ENCODE results near the gene ASXL1. TPM values are rescaled to one million over a fixed set of nuclear protein-coding genes. Genes with fewer than 3 reads are reported as not detected.

Gene ASXL1
- polyA plus RNA-seq, 1 of the 3 experiments (the other 2 are of a cell fraction) = 36.6 TPM

DNA sequence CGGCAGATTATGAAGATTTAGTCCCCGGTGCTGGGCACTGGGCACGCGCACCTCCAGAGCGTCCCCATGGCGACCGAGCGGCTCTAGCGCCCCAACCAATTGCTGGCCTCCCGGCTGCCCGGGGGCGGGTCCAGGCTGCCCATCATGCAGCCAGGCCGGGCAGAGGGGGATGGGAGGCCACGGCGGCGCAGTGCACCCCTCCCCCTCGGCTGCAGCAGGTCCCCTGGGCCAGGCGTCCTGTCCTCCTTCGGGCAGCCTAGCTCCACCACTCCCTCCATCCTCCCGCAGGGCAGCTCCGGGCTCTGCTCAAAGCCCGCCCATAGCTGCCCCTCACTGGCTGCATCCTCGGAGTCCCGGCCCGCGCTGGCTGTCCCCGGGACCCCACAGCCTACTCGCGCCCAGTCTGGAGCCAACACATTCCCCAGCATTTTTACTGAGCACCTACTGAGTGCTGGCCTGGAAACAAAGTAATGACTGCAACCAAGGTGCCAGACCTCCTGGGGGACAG lies 99.4 kb downstream of the ASXL1 start (continued):
- TF ChIP-seq FOXJ3 (CRISPR knock-in tag; IDR thresholded peaks at IDR 0.05) (no peak), JUND (IDR thresholded peaks at IDR 0.05) (no peak), RAD21 (IDR thresholded peaks at IDR 0.05; ENCODE audit: low read length) (0 out of 2 replicates have a peak, but pooled peaks have one; percentile 12), NFIC (IDR thresholded peaks at IDR 0.05; ENCODE audit: borderline replicate concordance) (no peak), TAF1 (IDR thresholded peaks at IDR 0.05; ENCODE audit: borderline replicate concordance, low read depth, low read length) (no peak), TEAD4 (IDR thresholded peaks at IDR 0.05; ENCODE audit: borderline replicate concordance, insufficient read depth) (no peak), TCF12 (IDR thresholded peaks at IDR 0.05) (no peak), FOSL2 (IDR thresholded peaks at IDR 0.05; ENCODE audit: borderline replicate concordance, low read depth) (no peak), MEF2A (IDR thresholded peaks at IDR 0.05; ENCODE audit: borderline replicate concordance, low read depth) (no peak), YY1 (IDR thresholded peaks at IDR 0.05; ENCODE audit: low read depth) (no peak), SIN3A (IDR thresholded peaks at IDR 0.05; ENCODE audit: borderline replicate concordance, low read depth, low read length) (no peak), RFX5 (IDR thresholded peaks at IDR 0.05; ENCODE audit: low read length) (no peak), ELF1 (IDR thresholded peaks at IDR 0.05) (no peak)
- TF ChIP-seq, protein P1, sequence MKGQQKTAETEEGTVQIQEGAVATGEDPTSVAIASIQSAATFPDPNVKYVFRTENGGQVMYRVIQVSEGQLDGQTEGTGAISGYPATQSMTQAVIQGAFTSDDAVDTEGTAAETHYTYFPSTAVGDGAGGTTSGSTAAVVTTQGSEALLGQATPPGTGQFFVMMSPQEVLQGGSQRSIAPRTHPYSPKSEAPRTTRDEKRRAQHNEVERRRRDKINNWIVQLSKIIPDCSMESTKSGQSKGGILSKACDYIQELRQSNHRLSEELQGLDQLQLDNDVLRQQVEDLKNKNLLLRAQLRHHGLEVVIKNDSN (IDR thresholded peaks at IDR 0.05; ENCODE audit: borderline replicate concordance, low read depth) = no peak
- TF ChIP-seq, protein P2, sequence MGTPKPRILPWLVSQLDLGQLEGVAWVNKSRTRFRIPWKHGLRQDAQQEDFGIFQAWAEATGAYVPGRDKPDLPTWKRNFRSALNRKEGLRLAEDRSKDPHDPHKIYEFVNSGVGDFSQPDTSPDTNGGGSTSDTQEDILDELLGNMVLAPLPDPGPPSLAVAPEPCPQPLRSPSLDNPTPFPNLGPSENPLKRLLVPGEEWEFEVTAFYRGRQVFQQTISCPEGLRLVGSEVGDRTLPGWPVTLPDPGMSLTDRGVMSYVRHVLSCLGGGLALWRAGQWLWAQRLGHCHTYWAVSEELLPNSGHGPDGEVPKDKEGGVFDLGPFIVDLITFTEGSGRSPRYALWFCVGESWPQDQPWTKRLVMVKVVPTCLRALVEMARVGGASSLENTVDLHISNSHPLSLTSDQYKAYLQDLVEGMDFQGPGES (IDR thresholded peaks at IDR 0.05; ENCODE audit: low read depth, low read length) = no peak
- TF ChIP-seq, protein P3, sequence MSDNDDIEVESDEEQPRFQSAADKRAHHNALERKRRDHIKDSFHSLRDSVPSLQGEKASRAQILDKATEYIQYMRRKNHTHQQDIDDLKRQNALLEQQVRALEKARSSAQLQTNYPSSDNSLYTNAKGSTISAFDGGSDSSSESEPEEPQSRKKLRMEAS (IDR thresholded peaks at IDR 0.05; ENCODE audit: low read depth) = peak; percentile 43; the same call in 1 of the 2 replicates

DNA sequence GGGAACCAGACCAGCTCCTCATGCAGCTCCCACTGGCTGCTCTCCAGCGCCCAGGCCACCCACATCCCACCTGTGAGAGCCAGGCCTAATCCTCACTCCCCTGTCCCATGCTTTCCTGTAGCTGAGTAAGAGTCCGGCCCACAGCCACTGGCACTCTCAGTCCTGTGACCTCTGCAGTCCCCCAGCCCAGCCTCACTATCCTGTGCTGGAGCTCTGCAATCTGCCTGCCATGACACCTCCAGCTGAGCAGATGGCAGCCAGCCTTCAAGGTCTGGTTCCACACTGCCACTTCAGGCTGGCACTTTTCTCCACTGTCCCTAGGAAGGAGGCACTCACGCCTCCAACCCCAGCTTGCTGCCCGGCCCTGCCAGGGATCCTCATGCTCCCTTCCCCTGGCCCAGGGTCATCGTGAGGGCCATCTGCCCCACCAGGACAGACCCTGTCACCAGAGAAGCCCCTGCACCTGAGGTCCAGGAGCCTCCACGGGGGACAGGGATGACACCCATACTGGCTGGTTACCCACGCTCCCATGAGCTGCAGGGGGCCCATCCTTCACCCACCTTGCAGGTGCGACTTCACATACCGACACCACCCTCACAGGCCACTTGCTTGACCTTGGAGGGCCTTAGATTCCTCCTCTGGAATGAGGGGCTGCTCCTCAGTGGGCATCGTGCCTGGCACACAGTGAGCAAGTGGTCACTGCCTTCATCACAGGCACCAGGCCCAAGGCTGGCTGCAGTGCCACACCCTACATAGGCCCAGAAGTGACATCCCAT lies 100.1 kb downstream of the ASXL1 start:
- Histone ChIP-seq H3K9me3 (no peaks in the 10 kb centered on the region), H2AFZ (ENCODE audit: low read depth) (no peak overlapping the region), H3K27me3 (ENCODE audit: insufficient read depth) (no peaks in the 10 kb centered on the region), H3K27ac (ENCODE audit: low read depth in 2 of 2, low read length in 1 of 2) (peak overlapping the region; percentile 51 to 94; a peak in 3 of 4 replicates), H3K9ac (no peak overlapping the region), H3K4me3 (ENCODE audit: low read depth in 2 of 2, low read length in 1 of 2) (peak overlapping the region; percentile 51 to 62), H3K9me2 (no peaks in the 10 kb centered on the region), H3K79me2 (ENCODE audit: insufficient read depth) (peaks cover 57% of the 10 kb centered on the region; the same call in 1 of the 2 replicates), H4K20me1 (ENCODE audit: insufficient read depth) (peaks cover 28% of the 10 kb centered on the region), H3F3A (replicated peaks; ENCODE audit: insufficient read depth) (peaks cover 8% of the 10 kb centered on the region), H3K36me3 (replicated peaks in 1 of 2; ENCODE audit: control insufficient read depth in 1 of 2, insufficient read depth in 2 of 2, low read length in 1 of 2) (peaks cover 3 to 27% of the 10 kb centered on the region in 2 experiments), H3K4me2 (peak overlapping the region; percentile 94), H3K4me1 (ENCODE audit: control insufficient read depth in 1 of 2, insufficient read depth in 2 of 2, low read depth in 1 of 2, low read length in 1 of 2) (peaks cover 5 to 61% of the 10 kb centered on the region in 2 experiments; a peak in 3 of 4 replicates)
- POLR2A ChIA-PET = interaction anchor here (0.6 to 2.6 kb wide), 5 partner anchors 25 to 1905 kb away, joined by 3 to 9 read pairs (median 7); partner anchors contain the start of genes ASXL1 and ITCH
- WGBS (ENCODE audit: low lambda C conversion rate) = 75% methylated on average over 4 of the region's 10 CpGs
- TF ChIP-seq CHD2 (IDR thresholded peaks at IDR 0.05; ENCODE audit: low read length, partially characterized antibody) (peak; percentile 10), RCOR1 (IDR thresholded peaks at IDR 0.05; ENCODE audit: low read length) (0 out of 2 replicates have a peak, but pooled peaks have one; percentile 18), TCF12 (IDR thresholded peaks at IDR 0.05) (no peak), RAD21 (IDR thresholded peaks at IDR 0.05; ENCODE audit: low read length) (peak; percentile 3; the same call in 1 of the 2 replicates)
- TF ChIP-seq, protein P4, sequence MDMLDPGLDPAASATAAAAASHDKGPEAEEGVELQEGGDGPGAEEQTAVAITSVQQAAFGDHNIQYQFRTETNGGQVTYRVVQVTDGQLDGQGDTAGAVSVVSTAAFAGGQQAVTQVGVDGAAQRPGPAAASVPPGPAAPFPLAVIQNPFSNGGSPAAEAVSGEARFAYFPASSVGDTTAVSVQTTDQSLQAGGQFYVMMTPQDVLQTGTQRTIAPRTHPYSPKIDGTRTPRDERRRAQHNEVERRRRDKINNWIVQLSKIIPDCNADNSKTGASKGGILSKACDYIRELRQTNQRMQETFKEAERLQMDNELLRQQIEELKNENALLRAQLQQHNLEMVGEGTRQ (IDR thresholded peaks at IDR 0.05; ENCODE audit: borderline replicate concordance, low read depth, low read length) = no peak
- TF ChIP-seq, protein P5, sequence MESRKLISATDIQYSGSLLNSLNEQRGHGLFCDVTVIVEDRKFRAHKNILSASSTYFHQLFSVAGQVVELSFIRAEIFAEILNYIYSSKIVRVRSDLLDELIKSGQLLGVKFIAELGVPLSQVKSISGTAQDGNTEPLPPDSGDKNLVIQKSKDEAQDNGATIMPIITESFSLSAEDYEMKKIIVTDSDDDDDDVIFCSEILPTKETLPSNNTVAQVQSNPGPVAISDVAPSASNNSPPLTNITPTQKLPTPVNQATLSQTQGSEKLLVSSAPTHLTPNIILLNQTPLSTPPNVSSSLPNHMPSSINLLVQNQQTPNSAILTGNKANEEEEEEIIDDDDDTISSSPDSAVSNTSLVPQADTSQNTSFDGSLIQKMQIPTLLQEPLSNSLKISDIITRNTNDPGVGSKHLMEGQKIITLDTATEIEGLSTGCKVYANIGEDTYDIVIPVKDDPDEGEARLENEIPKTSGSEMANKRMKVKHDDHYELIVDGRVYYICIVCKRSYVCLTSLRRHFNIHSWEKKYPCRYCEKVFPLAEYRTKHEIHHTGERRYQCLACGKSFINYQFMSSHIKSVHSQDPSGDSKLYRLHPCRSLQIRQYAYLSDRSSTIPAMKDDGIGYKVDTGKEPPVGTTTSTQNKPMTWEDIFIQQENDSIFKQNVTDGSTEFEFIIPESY (IDR thresholded peaks at IDR 0.05; ENCODE audit: borderline replicate concordance, low read depth) = no peak
- peak; percentile 78 for DNase-seq
- CTCF ChIA-PET = interaction anchor here (0.6 to 6.0 kb wide), 8 partner anchors 10 to 122 kb away, joined by 3 to 41 read pairs (median 6); no protein-coding TSS in a partner anchor
